SU-DHL-6 (cell line): ENCODE results near the gene CCDC85B.

ENCODE experiments used
- H2AFZ ChIP-seq: fragments of 200-600 bp; sonication (generic); 2 replicates; pipeline ENCODE4 v1.6.1; 2014; ENCODE audit warnings: low read depth, mild to moderate bottlenecking, moderate library complexity, mixed read lengths, antibody characterized with exemption, low read length; ENCODE audit not compliant: severe bottlenecking
- H3F3A ChIP-seq: fragments of 200-600 bp; shearing (Covaris generic); 2 replicates; pipeline ENCODE4 v1.6.0; 2016; ENCODE audit warnings: antibody characterized with exemption, mild to moderate bottlenecking; ENCODE audit not compliant: insufficient read depth
- H3K27ac ChIP-seq: fragments of 200-600 bp; sonication (generic); 2 replicates; pipeline ENCODE4 v1.5.1; 2016; ENCODE audit warnings: low read depth, mild to moderate bottlenecking, low read length, moderate library complexity, mixed read lengths
- H3K27me3 ChIP-seq: fragments of 200-600 bp; sonication (generic), shearing (Covaris generic); 2 replicates; pipeline ENCODE4 v1.6.0; 2014; ENCODE audit warnings: mild to moderate bottlenecking, low read length
- H3K36me3 ChIP-seq: fragments of 200-600 bp; sonication (generic); 2 replicates; pipeline ENCODE4 v1.6.1; 2014; ENCODE audit warnings: mild to moderate bottlenecking, low read length, mixed read lengths
- H3K4me2 ChIP-seq: fragments of 300-600, 200-600 bp; shearing (Covaris generic), sonication (generic); 2 replicates; pipeline ENCODE4 v1.6.0; 2014; ENCODE audit warnings: low read length, low read depth, mild to moderate bottlenecking; ENCODE audit not compliant: poor library complexity, severe bottlenecking
- H3K4me3 ChIP-seq: fragments of 200-600 bp; sonication (generic); 2 replicates; pipeline ENCODE4 v1.5.1; 2014; ENCODE audit warnings: antibody characterized with exemption, low read length, mild to moderate bottlenecking, mixed read lengths; ENCODE audit not compliant: insufficient read depth, poor library complexity, severe bottlenecking
- H3K79me2 ChIP-seq: fragments of 200-600 bp; sonication (generic); 2 replicates; pipeline ENCODE4 v1.6.1; 2014; ENCODE audit warnings: mild to moderate bottlenecking, low read length, moderate library complexity; ENCODE audit not compliant: insufficient read depth
- H3K9ac ChIP-seq: fragments of 200-600 bp; sonication (generic); 2 replicates; pipeline ENCODE4 v1.7.0; 2014; ENCODE audit warnings: mild to moderate bottlenecking, low read length
- H3K9me2 ChIP-seq: fragments of 200-600 bp; sonication (generic); replicated peaks from 2 replicates; pipeline ENCODE4 v1.6.1; 2014; ENCODE audit warnings: low read length; ENCODE audit not compliant: insufficient read depth
- H3K9me3 ChIP-seq: fragments of 200-600 bp; sonication (generic); 2 replicates; pipeline ENCODE4 v1.6.1; 2014; ENCODE audit warnings: low read length, mixed read lengths; ENCODE audit not compliant: insufficient read depth
- H4K20me1 ChIP-seq: fragments of 200-600 bp; sonication (generic); 2 replicates; pipeline ENCODE4 v1.6.1; 2014; ENCODE audit warnings: low read depth, mild to moderate bottlenecking, antibody characterized with exemption, low read length, moderate library complexity, mixed read lengths
- EZH2phosphoT487 ChIP-seq: fragments of 200-600 bp; sonication (generic), shearing (Covaris generic); conservative IDR thresholded peaks from 2 replicates; pipeline ENCODE4 v1.6.1; 2018; ENCODE audit warnings: mild to moderate bottlenecking, antibody characterized with exemption, low read length, moderate library complexity, mixed read lengths
- TF ChIP-seq, protein P1 (sequence below): fragments of 200-600 bp; sonication (generic); IDR thresholded peaks from one replicate; pipeline ENCODE4 v1.5.1; 2017; ENCODE audit warnings: antibody characterized with exemption, mild to moderate bottlenecking, low read length, moderate library complexity; ENCODE audit not compliant: insufficient read depth, poor library complexity, severe bottlenecking

CCDC85B gene

DNA sequence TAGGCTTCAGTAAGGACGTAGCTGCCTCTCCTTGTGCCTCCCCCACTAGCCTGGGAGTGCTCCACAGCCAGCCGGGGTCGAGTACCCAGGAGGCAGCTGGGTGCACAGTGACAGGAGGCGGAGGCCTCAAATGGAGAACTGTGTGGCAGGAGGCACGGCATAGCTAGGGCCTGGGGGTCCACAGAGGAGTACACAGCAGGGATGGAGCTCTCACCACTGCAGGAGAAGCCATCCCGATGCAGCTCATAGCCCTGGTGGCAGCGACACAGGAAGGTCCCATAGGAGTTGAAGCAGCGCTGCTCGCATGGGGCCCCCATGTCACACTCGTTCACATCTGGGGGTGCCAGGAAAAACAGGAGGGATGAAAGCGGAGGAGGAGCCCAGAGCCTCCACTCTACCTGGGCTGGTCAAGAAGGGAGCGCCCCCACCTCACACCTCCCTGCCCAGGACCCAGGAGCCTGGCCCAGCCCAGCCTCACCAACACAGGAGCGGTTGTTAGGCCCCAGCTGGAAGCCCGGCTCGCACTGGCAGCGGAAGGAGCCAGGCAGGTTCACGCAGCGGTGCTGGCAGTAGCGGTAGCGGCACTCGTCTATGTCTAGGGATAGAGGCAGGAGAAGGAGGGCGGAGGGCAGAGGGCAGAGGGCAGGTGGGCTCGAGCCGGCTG, 20.7 kb upstream of the CCDC85B start:
- Histone ChIP-seq H3K27me3 (no peaks in the 10 kb centered on the region), H3F3A (no peaks in the 10 kb centered on the region), H3K27ac (no peak overlapping the region), H3K9me2 (no peaks in the 10 kb centered on the region), H3K9ac (no peak overlapping the region), H3K79me2 (no peaks in the 10 kb centered on the region), H3K9me3 (no peaks in the 10 kb centered on the region), H3K4me3 (no peak overlapping the region), H3K4me2 (no peak overlapping the region), H3K36me3 (no peaks in the 10 kb centered on the region), H4K20me1 (no peaks in the 10 kb centered on the region), H2AFZ (no peak overlapping the region)
- TF ChIP-seq EZH2phosphoT487: no peak
- TF ChIP-seq, protein P1, sequence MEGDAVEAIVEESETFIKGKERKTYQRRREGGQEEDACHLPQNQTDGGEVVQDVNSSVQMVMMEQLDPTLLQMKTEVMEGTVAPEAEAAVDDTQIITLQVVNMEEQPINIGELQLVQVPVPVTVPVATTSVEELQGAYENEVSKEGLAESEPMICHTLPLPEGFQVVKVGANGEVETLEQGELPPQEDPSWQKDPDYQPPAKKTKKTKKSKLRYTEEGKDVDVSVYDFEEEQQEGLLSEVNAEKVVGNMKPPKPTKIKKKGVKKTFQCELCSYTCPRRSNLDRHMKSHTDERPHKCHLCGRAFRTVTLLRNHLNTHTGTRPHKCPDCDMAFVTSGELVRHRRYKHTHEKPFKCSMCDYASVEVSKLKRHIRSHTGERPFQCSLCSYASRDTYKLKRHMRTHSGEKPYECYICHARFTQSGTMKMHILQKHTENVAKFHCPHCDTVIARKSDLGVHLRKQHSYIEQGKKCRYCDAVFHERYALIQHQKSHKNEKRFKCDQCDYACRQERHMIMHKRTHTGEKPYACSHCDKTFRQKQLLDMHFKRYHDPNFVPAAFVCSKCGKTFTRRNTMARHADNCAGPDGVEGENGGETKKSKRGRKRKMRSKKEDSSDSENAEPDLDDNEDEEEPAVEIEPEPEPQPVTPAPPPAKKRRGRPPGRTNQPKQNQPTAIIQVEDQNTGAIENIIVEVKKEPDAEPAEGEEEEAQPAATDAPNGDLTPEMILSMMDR: no peak

DNA sequence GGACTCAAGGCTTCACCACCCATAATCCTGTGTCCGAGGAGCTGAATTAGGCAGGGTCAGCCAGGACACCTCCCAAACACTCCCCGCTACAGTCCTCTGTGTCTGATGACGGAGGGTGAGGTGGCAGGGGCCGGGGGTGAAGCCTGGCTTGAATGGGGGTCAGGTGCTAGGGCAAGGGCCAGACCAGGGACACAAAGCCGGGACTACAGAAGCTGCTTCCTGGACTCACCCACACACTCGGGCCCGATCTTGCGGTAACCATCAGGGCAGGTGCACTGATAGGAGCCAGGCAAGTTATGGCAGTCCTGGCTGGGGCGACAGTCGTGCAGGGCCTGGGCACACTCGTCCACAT, 20.2 kb upstream of the CCDC85B start:
- Histone ChIP-seq H3K4me2 (no peak overlapping the region), H3K9me3 (no peaks in the 10 kb centered on the region), H3K36me3 (no peaks in the 10 kb centered on the region), H4K20me1 (no peaks in the 10 kb centered on the region), H3F3A (no peaks in the 10 kb centered on the region), H3K27me3 (no peaks in the 10 kb centered on the region), H3K27ac (no peak overlapping the region), H3K4me3 (no peak overlapping the region), H3K9ac (no peak overlapping the region), H2AFZ (no peak overlapping the region), H3K79me2 (no peaks in the 10 kb centered on the region), H3K9me2 (no peaks in the 10 kb centered on the region)
- TF ChIP-seq, protein P1: no peak
- TF ChIP-seq EZH2phosphoT487: no peak

DNA sequence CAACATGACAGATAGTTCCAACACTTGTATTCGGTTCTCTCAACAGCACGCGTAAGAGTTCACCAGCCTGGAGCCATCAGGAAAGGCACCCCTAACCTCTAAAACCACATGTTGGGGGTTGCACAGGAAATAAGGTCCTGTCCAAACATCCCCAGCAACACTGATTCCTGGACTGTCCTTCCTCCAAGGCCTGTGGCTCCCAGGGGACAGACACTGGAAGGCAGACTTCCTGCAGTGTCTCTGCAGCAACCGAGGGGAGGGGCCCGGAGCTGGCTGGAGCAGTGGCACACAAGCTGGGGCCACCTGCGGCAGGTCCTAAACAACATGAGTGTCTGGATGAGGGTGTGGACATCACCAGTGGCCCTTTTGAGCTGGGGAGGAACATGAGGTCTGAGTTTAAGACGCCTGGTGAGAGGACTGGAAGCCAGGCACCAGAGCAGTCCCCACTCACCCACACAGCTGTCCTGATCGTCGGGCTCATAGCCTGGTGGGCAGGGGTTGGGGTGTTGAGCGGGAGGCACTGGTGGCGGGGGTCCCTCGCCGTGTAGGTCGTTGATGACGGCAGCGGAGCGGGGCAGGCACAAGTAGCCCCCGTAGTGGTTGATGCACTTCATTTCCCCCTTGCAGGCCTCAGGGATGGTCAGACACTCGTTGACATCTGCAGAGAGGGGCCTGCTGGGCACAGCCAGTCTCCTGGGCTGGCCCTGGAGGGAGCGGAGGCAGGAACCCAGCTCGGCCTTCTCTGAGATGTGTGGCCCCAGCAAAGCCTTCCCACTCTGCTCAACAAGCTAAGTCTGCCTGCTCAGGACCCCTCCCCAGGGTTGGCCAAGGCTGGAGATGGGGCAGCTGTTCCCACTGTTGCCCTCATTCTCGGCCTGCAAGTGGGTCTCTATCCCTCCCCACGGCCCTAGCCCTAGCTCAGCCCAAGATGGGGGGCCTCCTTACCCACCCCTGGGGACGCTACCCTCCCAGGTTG, 19.5 kb upstream of the CCDC85B start:
- Histone ChIP-seq H3K4me2 (no peak overlapping the region), H2AFZ (no peak overlapping the region), H4K20me1 (no peaks in the 10 kb centered on the region), H3F3A (no peaks in the 10 kb centered on the region), H3K27me3 (no peaks in the 10 kb centered on the region), H3K79me2 (no peaks in the 10 kb centered on the region), H3K4me3 (no peak overlapping the region), H3K27ac (no peak overlapping the region), H3K9me2 (no peaks in the 10 kb centered on the region), H3K9ac (no peak overlapping the region), H3K9me3 (no peaks in the 10 kb centered on the region), H3K36me3 (no peaks in the 10 kb centered on the region)
- no peak for TF ChIP-seq EZH2phosphoT487
- TF ChIP-seq, protein P1: no peak
